Measurements from ENCODE around the gene GRB7.
"Not testable (repeated sequence)": the region's sequence is repeated elsewhere in the genome, so short reads cannot be mapped to it uniquely, and the experiment has no call there.

GRCh38 chr17:39711071-39711470, 26.7 kb upstream of the GRB7 start:
- not testable (repeated sequence) for TF ChIP-seq CTCF (IDR thresholded peaks at IDR 0.05; ENCODE audit: insufficient read depth, low read length, poor library complexity, severe bottlenecking); EZH2phosphoT487 (conservative IDR thresholded peaks at IDR 0.05; ENCODE audit: low read length)
